ENCODE results near the gene PALLD. TPM values are rescaled to one million over a fixed set of nuclear protein-coding genes. Genes with fewer than 3 reads are reported as not detected.

PALLD gene
- total RNA-seq, 1 experiment from 2014 or later: 166 TPM

- Histone ChIP-seq H3K27ac (ENCODE audit: low read depth, low read length) (no peak overlapping the region), H4K20me1 (ENCODE audit: insufficient read depth) (no peaks in the 10 kb centered on the region), H3K9ac (ENCODE audit: low read length) (no peak overlapping the region), H3K36me3 (ENCODE audit: control insufficient read depth in 1 of 2, insufficient read depth in 2 of 2, low read length in 2 of 2) (peaks cover 14% of the 10 kb centered on the region in 2 experiments), H3K4me2 (ENCODE audit: low read length) (no peak overlapping the region), H3K9me3 (ENCODE audit: control insufficient read depth in 1 of 2, insufficient read depth in 1 of 2, low read depth in 1 of 2, low read length in 2 of 2) (no peaks in the 10 kb centered on the region; a peak in 1 of 4 replicates), H3K9me2 (ENCODE audit: insufficient read depth) (no peaks in the 10 kb centered on the region), H3K79me2 (ENCODE audit: insufficient read depth, low read length) (no peaks in the 10 kb centered on the region; the same call in 1 of the 2 replicates), H2AFZ (ENCODE audit: low read depth, low read length, poor library complexity, severe bottlenecking) (no peak overlapping the region), H3K27me3 (ENCODE audit: insufficient read depth, low read length) (no peaks in the 10 kb centered on the region), H3K4me3 (replicated peaks in 1 of 2; ENCODE audit: low read depth in 1 of 2, low read length in 2 of 2) (no peak overlapping the region), H3K4me1 (ENCODE audit: control insufficient read depth in 1 of 2, insufficient read depth in 2 of 2, low read length in 2 of 2) (no peaks in the 10 kb centered on the region)
- ChIA-PET RAD21 (ENCODE audit: low non-redundant PET in 1 of 2, low total read pairs in 2 of 2, uncharacterized antibody in 2 of 2, unreplicated experiment in 2 of 2) (no interaction called here), CTCF (interaction anchor here (1.0 kb wide), 1 partner anchor 11 kb away, joined by 3 read pairs; no protein-coding TSS in a partner anchor), POLR2A (no interaction called here)
- no TSS peak for BruUV-seq (replicated peaks)
- intact Hi-C loops (cut with micrococcal nuclease): no loop called here
- DNase-seq (ENCODE audit: low read depth, low spot score): no peak
- no peak for TF ChIP-seq YY1 (IDR thresholded peaks at IDR 0.05; ENCODE audit: extremely low read depth, insufficient replicate concordance, low read depth, low read length)
- TF ChIP-seq, protein P1, sequence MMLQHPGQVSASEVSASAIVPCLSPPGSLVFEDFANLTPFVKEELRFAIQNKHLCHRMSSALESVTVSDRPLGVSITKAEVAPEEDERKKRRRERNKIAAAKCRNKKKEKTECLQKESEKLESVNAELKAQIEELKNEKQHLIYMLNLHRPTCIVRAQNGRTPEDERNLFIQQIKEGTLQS (IDR thresholded peaks at IDR 0.05): no peak
- no peak for TF ChIP-seq SIN3A (IDR thresholded peaks at IDR 0.05; ENCODE audit: low read depth)
- TF ChIP-seq EZH2 (IDR thresholded peaks at IDR 0.05): no peak
- TF ChIP-seq EGR1 (IDR thresholded peaks at IDR 0.05; ENCODE audit: low read depth): no peak
- no peak for TF ChIP-seq POLR2A (IDR thresholded peaks at IDR 0.05; ENCODE audit: borderline replicate concordance, extremely low read depth, insufficient read depth, insufficient read length)
- no peak for TF ChIP-seq FOSL1 (IDR thresholded peaks at IDR 0.05; ENCODE audit: low read depth)
- TF ChIP-seq ZFX (IDR thresholded peaks at IDR 0.05): no peak
- no peak for TF ChIP-seq CEBPB (IDR thresholded peaks at IDR 0.05; ENCODE audit: low read depth)
- TF ChIP-seq TCF7L2 (IDR thresholded peaks at IDR 0.05; ENCODE audit: borderline replicate concordance, extremely low read depth, insufficient read depth, insufficient read length): no peak
- no peak for TF ChIP-seq SP1 (IDR thresholded peaks at IDR 0.05; ENCODE audit: low read depth)
- TF ChIP-seq, protein P2, sequence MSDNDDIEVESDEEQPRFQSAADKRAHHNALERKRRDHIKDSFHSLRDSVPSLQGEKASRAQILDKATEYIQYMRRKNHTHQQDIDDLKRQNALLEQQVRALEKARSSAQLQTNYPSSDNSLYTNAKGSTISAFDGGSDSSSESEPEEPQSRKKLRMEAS (IDR thresholded peaks at IDR 0.05): no peak
- ATAC-seq: no peak
Measured at GRCh38 chr4:168932138-168932537, 435.3 kb downstream of the PALLD start.

- Histone ChIP-seq H3K79me2 (ENCODE audit: insufficient read depth, low read length) (no peaks in the 10 kb centered on the region; the same call in 1 of the 2 replicates), H3K27ac (ENCODE audit: low read depth, low read length) (no peak overlapping the region), H3K9me2 (ENCODE audit: insufficient read depth) (no peaks in the 10 kb centered on the region), H2AFZ (ENCODE audit: low read depth, low read length, poor library complexity, severe bottlenecking) (no peak overlapping the region), H3K36me3 (ENCODE audit: control insufficient read depth in 1 of 2, insufficient read depth in 2 of 2, low read length in 2 of 2) (peaks cover 4% of the 10 kb centered on the region in 2 experiments; a peak in 2 of 4 replicates), H3K9ac (ENCODE audit: low read length) (no peak overlapping the region), H3K4me3 (replicated peaks in 1 of 2; ENCODE audit: low read depth in 1 of 2, low read length in 2 of 2) (no peak overlapping the region), H4K20me1 (ENCODE audit: insufficient read depth) (no peaks in the 10 kb centered on the region), H3K9me3 (ENCODE audit: control insufficient read depth in 1 of 2, insufficient read depth in 1 of 2, low read depth in 1 of 2, low read length in 2 of 2) (no peaks in the 10 kb centered on the region; a peak in 1 of 4 replicates), H3K4me2 (ENCODE audit: low read length) (no peak overlapping the region), H3K4me1 (ENCODE audit: control insufficient read depth in 1 of 2, insufficient read depth in 2 of 2, low read length in 2 of 2) (no peaks in the 10 kb centered on the region), H3K27me3 (ENCODE audit: insufficient read depth, low read length) (no peaks in the 10 kb centered on the region)
- ChIA-PET POLR2A (no interaction called here), CTCF (no interaction called here), RAD21 (ENCODE audit: low non-redundant PET in 1 of 2, low total read pairs in 2 of 2, uncharacterized antibody in 2 of 2, unreplicated experiment in 2 of 2) (no interaction called here)
- DNase-seq (ENCODE audit: low read depth, low spot score) (no peak), ATAC-seq (no peak)
- TF ChIP-seq, protein P3, sequence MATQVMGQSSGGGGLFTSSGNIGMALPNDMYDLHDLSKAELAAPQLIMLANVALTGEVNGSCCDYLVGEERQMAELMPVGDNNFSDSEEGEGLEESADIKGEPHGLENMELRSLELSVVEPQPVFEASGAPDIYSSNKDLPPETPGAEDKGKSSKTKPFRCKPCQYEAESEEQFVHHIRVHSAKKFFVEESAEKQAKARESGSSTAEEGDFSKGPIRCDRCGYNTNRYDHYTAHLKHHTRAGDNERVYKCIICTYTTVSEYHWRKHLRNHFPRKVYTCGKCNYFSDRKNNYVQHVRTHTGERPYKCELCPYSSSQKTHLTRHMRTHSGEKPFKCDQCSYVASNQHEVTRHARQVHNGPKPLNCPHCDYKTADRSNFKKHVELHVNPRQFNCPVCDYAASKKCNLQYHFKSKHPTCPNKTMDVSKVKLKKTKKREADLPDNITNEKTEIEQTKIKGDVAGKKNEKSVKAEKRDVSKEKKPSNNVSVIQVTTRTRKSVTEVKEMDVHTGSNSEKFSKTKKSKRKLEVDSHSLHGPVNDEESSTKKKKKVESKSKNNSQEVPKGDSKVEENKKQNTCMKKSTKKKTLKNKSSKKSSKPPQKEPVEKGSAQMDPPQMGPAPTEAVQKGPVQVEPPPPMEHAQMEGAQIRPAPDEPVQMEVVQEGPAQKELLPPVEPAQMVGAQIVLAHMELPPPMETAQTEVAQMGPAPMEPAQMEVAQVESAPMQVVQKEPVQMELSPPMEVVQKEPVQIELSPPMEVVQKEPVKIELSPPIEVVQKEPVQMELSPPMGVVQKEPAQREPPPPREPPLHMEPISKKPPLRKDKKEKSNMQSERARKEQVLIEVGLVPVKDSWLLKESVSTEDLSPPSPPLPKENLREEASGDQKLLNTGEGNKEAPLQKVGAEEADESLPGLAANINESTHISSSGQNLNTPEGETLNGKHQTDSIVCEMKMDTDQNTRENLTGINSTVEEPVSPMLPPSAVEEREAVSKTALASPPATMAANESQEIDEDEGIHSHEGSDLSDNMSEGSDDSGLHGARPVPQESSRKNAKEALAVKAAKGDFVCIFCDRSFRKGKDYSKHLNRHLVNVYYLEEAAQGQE (IDR thresholded peaks at IDR 0.05; ENCODE audit: low read depth): peak; percentile 11; the same call in 1 of the 2 replicates
- TF ChIP-seq CEBPB (IDR thresholded peaks at IDR 0.05; ENCODE audit: low read depth) (no peak), EZH2 (IDR thresholded peaks at IDR 0.05) (no peak), CBX3 (IDR thresholded peaks at IDR 0.05; ENCODE audit: low read depth) (no peak), FOSL1 (IDR thresholded peaks at IDR 0.05; ENCODE audit: low read depth) (no peak), ZNF274 (IDR thresholded peaks at IDR 0.05; ENCODE audit: low read depth, low read length) (no peak), POLR2AphosphoS5 (IDR thresholded peaks at IDR 0.05; ENCODE audit: low read depth, low read length) (no peak)
- TF ChIP-seq, protein P1 (IDR thresholded peaks at IDR 0.05): no peak
- BruUV-seq (replicated peaks): no TSS peak
- intact Hi-C loops (cut with micrococcal nuclease): no loop called here
Measured at GRCh38 chr4:168933423-168933822, 436.6 kb downstream of the PALLD start.
